ENCODE results near the gene CDK19.

GRCh38 chr6:110650755-110651154, 164.5 kb downstream of the CDK19 start:
- TF ChIP-seq, protein P1, sequence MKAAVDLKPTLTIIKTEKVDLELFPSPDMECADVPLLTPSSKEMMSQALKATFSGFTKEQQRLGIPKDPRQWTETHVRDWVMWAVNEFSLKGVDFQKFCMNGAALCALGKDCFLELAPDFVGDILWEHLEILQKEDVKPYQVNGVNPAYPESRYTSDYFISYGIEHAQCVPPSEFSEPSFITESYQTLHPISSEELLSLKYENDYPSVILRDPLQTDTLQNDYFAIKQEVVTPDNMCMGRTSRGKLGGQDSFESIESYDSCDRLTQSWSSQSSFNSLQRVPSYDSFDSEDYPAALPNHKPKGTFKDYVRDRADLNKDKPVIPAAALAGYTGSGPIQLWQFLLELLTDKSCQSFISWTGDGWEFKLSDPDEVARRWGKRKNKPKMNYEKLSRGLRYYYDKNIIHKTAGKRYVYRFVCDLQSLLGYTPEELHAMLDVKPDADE (CRISPR knock-in tag; IDR thresholded peaks at IDR 0.05), result no peak
- no peak for TF ChIP-seq MAFK (conservative IDR thresholded peaks at IDR 0.05 in 1 of 2, IDR thresholded peaks at IDR 0.05 in 1 of 2; ENCODE audit: low read length in 2 of 2)
- no peak for TF ChIP-seq MAFG (CRISPR knock-in tag; IDR thresholded peaks at IDR 0.05)
- TF ChIP-seq TBX2 (CRISPR knock-in tag; IDR thresholded peaks at IDR 0.05; ENCODE audit: borderline replicate concordance), result no peak
- TF ChIP-seq, protein P2, sequence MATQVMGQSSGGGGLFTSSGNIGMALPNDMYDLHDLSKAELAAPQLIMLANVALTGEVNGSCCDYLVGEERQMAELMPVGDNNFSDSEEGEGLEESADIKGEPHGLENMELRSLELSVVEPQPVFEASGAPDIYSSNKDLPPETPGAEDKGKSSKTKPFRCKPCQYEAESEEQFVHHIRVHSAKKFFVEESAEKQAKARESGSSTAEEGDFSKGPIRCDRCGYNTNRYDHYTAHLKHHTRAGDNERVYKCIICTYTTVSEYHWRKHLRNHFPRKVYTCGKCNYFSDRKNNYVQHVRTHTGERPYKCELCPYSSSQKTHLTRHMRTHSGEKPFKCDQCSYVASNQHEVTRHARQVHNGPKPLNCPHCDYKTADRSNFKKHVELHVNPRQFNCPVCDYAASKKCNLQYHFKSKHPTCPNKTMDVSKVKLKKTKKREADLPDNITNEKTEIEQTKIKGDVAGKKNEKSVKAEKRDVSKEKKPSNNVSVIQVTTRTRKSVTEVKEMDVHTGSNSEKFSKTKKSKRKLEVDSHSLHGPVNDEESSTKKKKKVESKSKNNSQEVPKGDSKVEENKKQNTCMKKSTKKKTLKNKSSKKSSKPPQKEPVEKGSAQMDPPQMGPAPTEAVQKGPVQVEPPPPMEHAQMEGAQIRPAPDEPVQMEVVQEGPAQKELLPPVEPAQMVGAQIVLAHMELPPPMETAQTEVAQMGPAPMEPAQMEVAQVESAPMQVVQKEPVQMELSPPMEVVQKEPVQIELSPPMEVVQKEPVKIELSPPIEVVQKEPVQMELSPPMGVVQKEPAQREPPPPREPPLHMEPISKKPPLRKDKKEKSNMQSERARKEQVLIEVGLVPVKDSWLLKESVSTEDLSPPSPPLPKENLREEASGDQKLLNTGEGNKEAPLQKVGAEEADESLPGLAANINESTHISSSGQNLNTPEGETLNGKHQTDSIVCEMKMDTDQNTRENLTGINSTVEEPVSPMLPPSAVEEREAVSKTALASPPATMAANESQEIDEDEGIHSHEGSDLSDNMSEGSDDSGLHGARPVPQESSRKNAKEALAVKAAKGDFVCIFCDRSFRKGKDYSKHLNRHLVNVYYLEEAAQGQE (IDR thresholded peaks at IDR 0.05; ENCODE audit: borderline replicate concordance in 1 of 2, low read depth in 1 of 2, low read length in 2 of 2), result no peak
- no peak for TF ChIP-seq BCLAF1 (IDR thresholded peaks at IDR 0.05)
- TF ChIP-seq, protein P3, sequence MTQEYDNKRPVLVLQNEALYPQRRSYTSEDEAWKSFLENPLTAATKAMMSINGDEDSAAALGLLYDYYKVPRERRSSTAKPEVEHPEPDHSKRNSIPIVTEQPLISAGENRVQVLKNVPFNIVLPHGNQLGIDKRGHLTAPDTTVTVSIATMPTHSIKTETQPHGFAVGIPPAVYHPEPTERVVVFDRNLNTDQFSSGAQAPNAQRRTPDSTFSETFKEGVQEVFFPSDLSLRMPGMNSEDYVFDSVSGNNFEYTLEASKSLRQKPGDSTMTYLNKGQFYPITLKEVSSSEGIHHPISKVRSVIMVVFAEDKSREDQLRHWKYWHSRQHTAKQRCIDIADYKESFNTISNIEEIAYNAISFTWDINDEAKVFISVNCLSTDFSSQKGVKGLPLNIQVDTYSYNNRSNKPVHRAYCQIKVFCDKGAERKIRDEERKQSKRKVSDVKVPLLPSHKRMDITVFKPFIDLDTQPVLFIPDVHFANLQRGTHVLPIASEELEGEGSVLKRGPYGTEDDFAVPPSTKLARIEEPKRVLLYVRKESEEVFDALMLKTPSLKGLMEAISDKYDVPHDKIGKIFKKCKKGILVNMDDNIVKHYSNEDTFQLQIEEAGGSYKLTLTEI (CRISPR knock-in tag; conservative IDR thresholded peaks at IDR 0.05), result no peak
- no peak for TF ChIP-seq CTCF (CRISPR knock-in tag; IDR thresholded peaks at IDR 0.05)
- no peak for TF ChIP-seq NFKBIZ (CRISPR knock-in tag; IDR thresholded peaks at IDR 0.05)
- TF ChIP-seq ZSCAN9 (CRISPR knock-in tag; IDR thresholded peaks at IDR 0.05; ENCODE audit: borderline replicate concordance), result no peak

Measured in HepG2 (cell line).